Measurements from ENCODE around the gene XYLT2.

DNA sequence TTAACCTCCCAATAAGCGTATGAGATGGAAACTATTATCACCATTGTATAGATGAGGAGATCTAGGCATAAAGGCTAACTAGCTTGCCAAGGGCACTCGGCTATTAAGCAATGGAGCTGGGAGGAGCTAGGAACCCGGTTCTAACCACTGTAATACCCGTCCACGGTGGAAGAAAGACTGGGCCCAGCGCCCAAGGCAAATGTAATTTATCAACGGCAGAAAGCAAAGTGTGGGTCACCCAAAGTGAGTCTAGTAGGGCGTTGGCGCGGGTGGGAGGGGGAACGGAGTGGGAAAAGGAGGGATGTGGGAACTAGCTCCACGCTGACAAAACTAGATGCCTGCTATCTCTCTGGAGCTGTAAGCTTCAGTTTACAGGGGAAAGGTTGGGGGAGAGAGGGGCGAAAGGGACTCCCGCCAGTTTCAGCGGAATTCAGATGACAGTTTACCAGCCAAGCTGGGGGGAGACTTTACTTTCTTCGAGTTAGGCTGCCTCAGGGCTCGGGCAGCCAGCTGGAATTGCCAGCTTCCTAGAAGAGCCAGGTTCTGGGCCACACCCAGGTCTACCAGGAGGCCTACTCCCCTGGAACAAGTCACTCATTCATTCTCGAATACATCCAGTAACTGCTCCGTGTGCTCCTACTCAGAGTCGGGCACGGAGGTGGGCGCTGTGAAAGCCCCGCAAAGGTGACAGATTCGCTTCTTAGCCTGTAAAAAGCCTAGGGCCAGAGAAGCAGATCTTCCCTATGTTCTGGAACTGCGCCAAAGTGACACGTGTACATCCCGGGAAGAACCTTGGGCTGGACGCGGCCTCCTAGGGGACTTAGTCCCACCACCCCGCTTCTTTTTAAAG is 50.6 kb downstream of the XYLT2 start:
- TF ChIP-seq, protein P1, sequence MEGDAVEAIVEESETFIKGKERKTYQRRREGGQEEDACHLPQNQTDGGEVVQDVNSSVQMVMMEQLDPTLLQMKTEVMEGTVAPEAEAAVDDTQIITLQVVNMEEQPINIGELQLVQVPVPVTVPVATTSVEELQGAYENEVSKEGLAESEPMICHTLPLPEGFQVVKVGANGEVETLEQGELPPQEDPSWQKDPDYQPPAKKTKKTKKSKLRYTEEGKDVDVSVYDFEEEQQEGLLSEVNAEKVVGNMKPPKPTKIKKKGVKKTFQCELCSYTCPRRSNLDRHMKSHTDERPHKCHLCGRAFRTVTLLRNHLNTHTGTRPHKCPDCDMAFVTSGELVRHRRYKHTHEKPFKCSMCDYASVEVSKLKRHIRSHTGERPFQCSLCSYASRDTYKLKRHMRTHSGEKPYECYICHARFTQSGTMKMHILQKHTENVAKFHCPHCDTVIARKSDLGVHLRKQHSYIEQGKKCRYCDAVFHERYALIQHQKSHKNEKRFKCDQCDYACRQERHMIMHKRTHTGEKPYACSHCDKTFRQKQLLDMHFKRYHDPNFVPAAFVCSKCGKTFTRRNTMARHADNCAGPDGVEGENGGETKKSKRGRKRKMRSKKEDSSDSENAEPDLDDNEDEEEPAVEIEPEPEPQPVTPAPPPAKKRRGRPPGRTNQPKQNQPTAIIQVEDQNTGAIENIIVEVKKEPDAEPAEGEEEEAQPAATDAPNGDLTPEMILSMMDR (IDR thresholded peaks at IDR 0.05; ENCODE audit: borderline replicate concordance, extremely low read depth, low read length, poor library complexity, severe bottlenecking) = no peak
- TF ChIP-seq EZH2 (IDR thresholded peaks at IDR 0.05; ENCODE audit: borderline replicate concordance, low read depth, low read length, severe bottlenecking) = no peak

Data from DND-41 (cell line).